ENCODE data around the gene PON3. TPM values are rescaled to one million over a fixed set of nuclear protein-coding genes. Genes with fewer than 3 reads are reported as not detected.

The PON3 gene
- total and polyA plus RNA-seq, 2 of the 13 experiments (the other 11 are each of a cell fraction or from before 2014, with no cell fraction given), result 23.6 to 37.8 TPM

- TF ChIP-seq TEAD3 (CRISPR knock-in tag; optimal IDR thresholded peaks at IDR 0.05; ENCODE audit: borderline replicate concordance) (peak; percentile 62), PTBP1 (IDR thresholded peaks at IDR 0.05; ENCODE audit: low read depth, low read length, poor library complexity, severe bottlenecking) (no peak), KDM5A (IDR thresholded peaks at IDR 0.05; ENCODE audit: borderline replicate concordance, low read length) (no peak), HOMEZ (CRISPR knock-in tag; IDR thresholded peaks at IDR 0.05; ENCODE audit: low read depth) (peak; percentile 61; the same call in 1 of the 2 replicates), ZFP1 (CRISPR knock-in tag; IDR thresholded peaks at IDR 0.05) (0 out of 2 replicates have a peak, but pooled peaks have one; percentile 16), FOXA3 (CRISPR knock-in tag; IDR thresholded peaks at IDR 0.05) (peak; percentile 89)
Measured at GRCh38 chr7:95430864-95431263, 34.7 kb upstream of the PON3 start (continued).

- H3K4me1 ChIP-seq (ENCODE audit: insufficient read depth, low read length), result peaks cover 77% of the 10 kb centered on the region
- 71% methylated on average over 5 of the region's 5 CpGs for WGBS (ENCODE audit: low lambda C conversion rate)
- no peak overlapping the region for H2AFZ ChIP-seq (ENCODE audit: low read length)
- FAIRE-seq (no peak), DNase-seq (ENCODE audit: low spot score) (no peak), ATAC-seq (no peak)
- H3K9ac ChIP-seq (ENCODE audit: insufficient read depth, low read depth, low read length), result no peak overlapping the region
- intact Hi-C loops (cut with micrococcal nuclease; ENCODE audit: unreplicated experiment) (no loop called here), in situ Hi-C loops (cut with HindIII; ENCODE audit: extremely low pct_ligation_motif_present, low pct_unique_long_range_greater_than_20kb) (no loop called here)
- POLR2A ChIA-PET, result interaction anchor here (1.1 to 1.7 kb wide), 2 partner anchors 12 kb away, joined by 3 to 8 read pairs; no protein-coding TSS in a partner anchor
- no peaks in the 10 kb centered on the region for H3K27me3 ChIP-seq (ENCODE audit: control insufficient read depth in 1 of 2, insufficient read depth in 2 of 2, low read length in 2 of 2)
- no peak overlapping the region for H3K4me3 ChIP-seq (replicated peaks in 1 of 3; ENCODE audit: insufficient read depth in 1 of 3, low read depth in 2 of 3, low read length in 3 of 3)
- BruUV-seq (replicated peaks), result no TSS peak
- H4K20me1 ChIP-seq (ENCODE audit: insufficient read depth, low read length), result no peaks in the 10 kb centered on the region
- no peak overlapping the region for H3K4me2 ChIP-seq (ENCODE audit: low read depth, low read length)
- no peak overlapping the region for H3K27ac ChIP-seq (ENCODE audit: extremely low read length, insufficient read depth, low read length)
- peaks cover 1 to 4% of the 10 kb centered on the region in 2 experiments; a peak in 4 of 5 replicates for H3K36me3 ChIP-seq (replicated peaks in 1 of 2; ENCODE audit: control insufficient read depth in 1 of 2, insufficient read depth in 2 of 2, low read length in 2 of 2)
- H3K79me2 ChIP-seq (ENCODE audit: insufficient read depth, low read length), result peaks cover 84% of the 10 kb centered on the region
- H3K9me3 ChIP-seq (ENCODE audit: low read length), result no peaks in the 10 kb centered on the region
- CTCF ChIA-PET (ENCODE audit: low intra/inter-chr PET ratio, low total read pairs), result no interaction called here
- TF ChIP-seq USF2 (IDR thresholded peaks at IDR 0.05; ENCODE audit: low read depth, low read length) (no peak), USF2 (CRISPR knock-in tag; IDR thresholded peaks at IDR 0.05; ENCODE audit: borderline replicate concordance) (no peak), KMT2B (CRISPR knock-in tag; IDR thresholded peaks at IDR 0.05) (no peak), SATB2 (CRISPR knock-in tag; IDR thresholded peaks at IDR 0.05) (no peak), HES4 (CRISPR knock-in tag; IDR thresholded peaks at IDR 0.05; ENCODE audit: borderline replicate concordance) (no peak), FOXP1 (IDR thresholded peaks at IDR 0.05) (no peak), FOXP1 (CRISPR knock-in tag; IDR thresholded peaks at IDR 0.05) (no peak), FOXO4 (CRISPR knock-in tag; conservative IDR thresholded peaks at IDR 0.05) (no peak), ZNF691 (CRISPR knock-in tag; IDR thresholded peaks at IDR 0.05; ENCODE audit: borderline replicate concordance, low read depth) (no peak), ZNF768 (CRISPR knock-in tag; IDR thresholded peaks at IDR 0.05) (no peak), ZNF619 (CRISPR knock-in tag; IDR thresholded peaks at IDR 0.05) (no peak), HMG20B (CRISPR knock-in tag; conservative IDR thresholded peaks at IDR 0.05) (no peak), SCMH1 (CRISPR knock-in tag; IDR thresholded peaks at IDR 0.05; ENCODE audit: borderline replicate concordance) (no peak)
Measured at GRCh38 chr7:95429241-95429990, 33.2 kb upstream of the PON3 start.

Data from HepG2 (cell line).